GM19455 (cell line): ENCODE measurements around the gene OSBP2.

Experiments used
- ATAC-seq: cut with Tn5 transposase; IDR thresholded peaks from one replicate; pipeline ENCODE4 v1.9.1; 2021; ENCODE audit not compliant: unreplicated experiment

Gene OSBP2

DNA sequence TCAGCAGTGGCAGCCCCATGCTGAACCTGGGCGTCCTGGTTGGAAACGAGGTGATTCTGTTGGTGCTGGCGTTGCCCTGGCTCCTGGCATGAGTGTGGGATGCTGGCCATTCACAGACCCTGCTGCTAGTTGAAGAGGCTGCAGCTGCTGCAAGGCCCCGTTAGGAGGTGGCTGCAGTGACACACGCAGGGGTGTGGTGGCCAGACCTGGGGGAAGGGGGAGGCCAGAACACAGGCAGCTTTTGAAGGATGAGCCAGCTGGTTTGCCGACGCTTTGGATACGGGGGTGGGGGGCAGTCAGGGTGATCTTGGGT lies 196.7 kb downstream of the OSBP2 start:
- ATAC-seq = no peak

DNA sequence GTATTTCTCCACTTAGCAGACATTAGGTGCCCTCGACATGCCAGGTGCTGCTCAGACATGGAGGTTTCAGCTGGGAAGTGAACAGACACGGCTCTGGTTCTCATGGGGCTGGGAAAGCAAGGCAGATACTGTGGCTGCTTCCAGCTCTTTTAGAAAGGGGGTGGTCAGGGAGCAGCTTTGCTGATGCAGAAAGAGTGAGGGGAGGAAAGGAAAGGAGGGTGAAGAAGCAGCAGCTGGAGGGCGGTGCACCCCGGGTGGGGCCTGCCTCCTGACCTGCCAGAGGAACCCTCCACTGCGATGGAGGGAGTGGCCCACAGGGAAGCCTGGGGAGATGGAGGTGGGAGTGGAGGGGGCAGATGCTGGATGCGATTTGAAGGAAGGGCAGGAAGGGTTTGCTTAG lies 197.1 kb downstream of the OSBP2 start:
- ATAC-seq = no peak

DNA sequence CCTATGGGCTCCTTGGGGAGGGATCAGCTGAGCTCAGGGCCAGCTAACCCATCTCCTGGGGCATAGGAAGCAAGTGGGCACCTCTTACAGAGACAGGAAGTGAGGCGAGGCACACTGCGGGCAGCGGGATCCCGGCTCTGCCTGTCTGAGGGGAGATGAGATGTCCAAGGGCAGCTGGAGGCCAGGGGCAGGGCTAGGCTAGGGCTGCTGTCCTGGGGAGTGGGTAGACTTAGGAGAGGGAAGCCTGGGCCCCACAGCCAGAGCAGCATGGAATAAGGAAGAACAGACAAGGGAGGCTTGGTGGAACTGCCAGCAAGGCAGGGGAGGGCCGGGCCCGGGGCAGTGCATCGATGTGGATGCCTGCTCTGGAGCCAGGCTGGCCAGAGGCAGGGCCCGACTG lies 197.6 kb downstream of the OSBP2 start:
- no peak for ATAC-seq

DNA sequence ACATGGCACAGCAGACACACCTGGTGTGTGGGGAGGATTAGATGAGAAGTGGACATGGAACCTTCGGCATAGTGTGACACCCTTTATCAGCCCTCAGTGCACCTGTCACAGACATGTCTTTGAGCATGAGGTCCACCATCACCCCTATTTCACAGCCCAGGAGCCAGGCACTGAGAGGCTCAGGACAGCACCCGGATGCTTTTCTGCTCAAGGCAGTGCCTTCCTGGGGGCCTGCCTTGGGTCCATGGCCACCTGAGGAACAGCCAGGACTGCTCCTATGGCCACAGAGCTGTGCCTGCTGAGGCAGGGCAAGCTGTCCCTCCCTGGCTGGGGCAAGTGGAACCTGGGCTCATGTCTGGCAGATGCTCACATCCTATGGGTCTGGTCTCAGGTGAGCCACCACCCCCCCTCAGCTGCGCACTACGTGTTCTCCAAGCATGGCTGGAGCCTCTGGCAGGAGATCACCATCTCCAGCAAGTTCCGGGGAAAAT lies 198.1 kb downstream of the OSBP2 start:
- ATAC-seq = no peak

DNA sequence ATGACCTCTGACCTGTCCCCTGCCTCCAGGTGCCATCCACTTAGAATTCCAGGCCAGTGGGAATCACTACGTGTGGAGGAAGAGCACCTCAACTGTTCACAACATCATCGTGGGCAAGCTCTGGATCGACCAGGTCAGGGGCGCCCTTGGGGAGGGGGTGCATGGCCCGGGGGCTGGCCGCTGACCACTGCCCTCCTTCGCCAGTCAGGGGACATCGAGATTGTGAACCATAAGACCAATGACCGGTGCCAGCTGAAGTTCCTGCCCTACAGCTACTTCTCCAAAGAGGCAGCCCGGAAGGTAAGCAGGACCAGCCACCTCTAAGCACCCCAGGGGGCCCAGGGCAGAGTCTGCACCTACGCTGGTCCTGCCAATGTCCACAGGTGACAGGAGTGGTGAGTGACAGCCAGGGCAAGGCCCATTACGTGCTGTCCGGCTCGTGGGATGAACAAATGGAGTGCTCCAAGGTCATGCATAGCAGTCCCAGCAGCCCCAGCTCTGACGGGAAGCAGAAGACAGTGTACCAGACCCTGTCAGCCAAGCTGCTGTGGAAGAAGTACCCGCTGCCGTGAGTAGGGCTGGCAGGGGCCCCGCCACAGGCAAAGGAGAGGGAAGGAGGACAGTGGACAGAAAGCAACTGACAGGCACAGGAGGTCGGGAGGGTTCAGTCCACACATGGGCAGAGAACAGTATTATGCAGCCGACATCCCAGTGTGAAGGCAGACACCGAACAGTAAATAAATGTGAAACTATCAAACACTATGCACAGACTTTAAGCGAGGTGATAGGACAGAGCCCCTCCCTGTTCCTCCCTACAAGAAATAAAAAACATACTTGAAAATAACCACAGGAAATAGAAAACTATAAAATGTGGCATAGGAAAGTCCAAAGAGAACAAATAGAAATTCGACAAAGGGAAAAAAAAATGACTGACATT lies 199.0 kb downstream of the OSBP2 start:
- no peak for ATAC-seq

DNA sequence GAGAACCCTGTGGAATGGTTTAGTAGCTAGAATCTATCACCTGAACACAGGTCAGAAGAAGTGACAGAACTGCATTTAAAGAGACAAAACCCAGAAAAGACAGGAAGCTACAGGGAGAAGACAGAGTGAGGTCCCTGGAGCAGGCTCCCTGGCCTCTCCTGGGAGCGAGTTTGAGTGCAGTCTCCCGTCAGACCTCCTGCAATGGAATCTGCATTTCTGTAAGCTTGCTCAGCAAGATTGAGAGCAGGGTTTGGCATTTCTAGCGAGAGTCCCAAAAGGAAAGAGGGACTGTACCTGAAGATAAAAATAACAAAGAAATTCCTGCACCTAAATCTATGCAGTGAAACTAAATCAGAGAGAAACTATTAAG lies 199.7 kb downstream of the OSBP2 start:
- no peak for ATAC-seq

DNA sequence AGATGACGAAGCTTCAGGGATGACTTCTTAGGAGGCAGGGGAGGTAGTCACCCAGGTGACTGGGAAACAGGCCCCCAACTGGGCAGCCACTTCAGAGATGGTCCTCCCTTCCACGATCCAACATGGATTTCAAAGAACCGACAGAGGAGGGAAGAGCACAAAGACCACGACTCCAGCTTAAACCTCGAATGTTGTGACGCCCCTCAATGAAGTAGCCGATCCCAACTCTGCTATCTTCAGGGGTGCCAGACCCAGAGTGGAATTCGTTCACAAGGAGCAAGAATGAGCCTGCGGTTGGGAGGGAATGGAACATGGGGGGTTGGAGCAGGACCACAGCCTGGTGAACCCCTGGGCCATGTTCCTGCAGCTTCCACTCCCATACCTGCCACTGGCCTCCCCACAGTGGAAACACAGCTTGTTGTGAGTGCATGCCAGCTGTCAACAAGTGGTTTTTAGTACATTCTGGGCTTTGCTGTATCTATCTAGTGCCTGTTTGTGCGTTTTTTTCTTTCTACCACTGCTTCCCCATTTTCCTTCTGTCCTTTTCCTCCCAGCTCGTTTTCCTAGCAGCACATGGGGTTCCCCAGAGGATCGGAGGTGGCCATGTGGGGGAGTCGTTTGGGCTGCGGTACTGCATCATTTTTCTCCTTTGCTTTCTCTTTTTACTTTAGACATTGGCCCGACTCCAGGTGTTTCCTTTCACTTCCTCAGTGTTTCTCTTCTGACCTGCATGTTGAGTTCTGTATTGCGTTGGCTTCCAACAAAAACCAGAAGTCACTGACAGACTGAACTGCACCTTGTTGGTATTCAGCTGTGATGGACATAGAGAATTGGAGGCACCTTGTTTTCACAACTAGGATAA lies 208.1 kb downstream of the OSBP2 start:
- no peak for ATAC-seq

DNA sequence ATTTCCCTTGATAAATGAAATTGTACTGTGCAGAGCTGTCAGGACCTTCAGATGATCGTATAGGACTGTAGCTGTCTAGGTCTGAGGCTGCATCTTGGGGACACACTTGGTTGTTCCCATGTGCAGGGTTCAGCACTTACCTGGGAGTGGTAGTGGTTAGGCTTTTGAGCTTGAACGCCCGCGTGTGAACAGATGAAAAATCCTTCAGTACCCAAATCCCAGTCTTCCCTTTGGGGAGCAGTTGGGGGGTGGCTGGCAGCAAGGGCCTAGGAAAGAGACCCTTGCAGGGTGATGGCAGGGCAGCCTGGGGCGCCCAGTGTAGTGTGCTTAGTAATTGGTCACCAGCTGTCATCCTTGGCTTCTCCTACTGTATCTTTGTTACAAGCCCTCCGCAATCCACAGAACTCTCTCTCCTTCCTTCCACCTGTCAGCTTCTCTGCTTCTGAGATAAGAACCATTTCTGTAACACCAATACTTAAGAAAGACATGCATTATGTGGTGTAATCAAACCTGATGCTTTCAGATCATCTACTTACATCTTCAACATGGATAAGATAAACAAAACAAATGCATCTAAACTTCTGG lies 209.3 kb downstream of the OSBP2 start:
- ATAC-seq = no peak

DNA sequence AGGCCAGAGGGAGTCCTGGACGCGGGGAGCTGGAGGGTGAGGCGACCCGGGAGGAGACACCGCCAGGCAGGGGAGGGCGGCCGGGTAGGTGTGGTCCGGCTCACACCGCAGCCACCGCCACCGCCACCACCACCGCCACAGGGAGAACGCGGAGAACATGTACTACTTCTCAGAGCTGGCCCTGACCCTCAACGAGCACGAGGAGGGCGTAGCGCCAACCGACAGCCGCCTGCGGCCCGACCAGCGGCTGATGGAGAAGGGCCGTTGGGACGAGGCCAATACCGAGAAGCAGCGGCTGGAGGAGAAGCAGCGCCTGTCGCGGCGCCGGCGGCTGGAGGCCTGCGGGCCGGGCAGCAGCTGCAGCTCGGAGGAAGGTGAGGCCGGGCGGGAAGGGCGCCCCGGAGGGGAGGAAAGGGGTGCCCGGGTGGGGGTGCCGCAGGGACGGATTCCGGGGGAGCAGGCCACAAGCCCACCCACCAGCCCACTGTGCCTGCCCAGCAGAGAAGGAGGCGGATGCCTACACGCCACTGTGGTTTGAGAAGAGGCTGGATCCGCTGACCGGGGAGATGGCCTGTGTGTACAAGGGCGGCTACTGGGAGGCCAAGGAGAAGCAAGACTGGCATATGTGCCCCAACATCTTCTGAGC lies 211.1 kb downstream of the OSBP2 start:
- no peak for ATAC-seq

DNA sequence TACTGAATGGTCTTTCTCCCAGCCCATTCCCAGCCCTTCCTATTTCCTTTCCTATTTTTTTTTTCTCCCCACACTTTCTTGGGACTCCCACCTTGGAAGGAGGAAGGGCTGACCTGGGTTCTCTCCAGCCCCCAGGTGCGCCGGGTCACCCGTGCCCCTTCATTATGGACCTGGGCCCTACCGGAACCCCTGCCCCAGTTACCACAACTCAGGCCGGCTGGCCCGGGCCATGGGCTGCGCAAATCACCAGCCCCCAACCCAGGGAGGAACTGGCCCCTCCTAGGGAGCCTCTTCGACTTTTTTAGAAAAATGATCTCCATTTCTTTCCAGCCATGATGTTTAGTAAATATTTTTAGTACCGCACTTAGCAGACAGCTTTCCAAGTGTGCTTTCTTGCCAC lies 211.7 kb downstream of the OSBP2 start:
- ATAC-seq = no peak

DNA sequence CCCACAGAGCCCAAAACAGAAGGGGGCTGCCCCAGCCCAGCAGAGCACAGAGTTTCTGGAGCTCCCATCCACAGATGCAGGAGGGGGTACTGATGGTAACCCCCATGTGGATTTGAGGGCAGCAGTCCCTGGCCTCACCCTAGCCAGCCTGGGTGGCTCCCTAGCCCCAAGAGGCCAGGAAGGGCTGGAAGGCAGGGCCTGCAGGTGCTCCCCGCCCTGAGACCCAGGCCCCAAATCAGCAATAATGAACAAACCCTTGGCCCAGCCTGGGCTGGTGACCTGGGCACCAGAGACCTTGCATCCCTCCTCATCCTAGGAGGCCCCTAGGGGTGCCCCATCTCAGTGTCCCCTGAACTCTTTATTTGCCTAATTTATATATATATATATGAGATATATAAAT lies 212.3 kb downstream of the OSBP2 start:
- no peak for ATAC-seq

DNA sequence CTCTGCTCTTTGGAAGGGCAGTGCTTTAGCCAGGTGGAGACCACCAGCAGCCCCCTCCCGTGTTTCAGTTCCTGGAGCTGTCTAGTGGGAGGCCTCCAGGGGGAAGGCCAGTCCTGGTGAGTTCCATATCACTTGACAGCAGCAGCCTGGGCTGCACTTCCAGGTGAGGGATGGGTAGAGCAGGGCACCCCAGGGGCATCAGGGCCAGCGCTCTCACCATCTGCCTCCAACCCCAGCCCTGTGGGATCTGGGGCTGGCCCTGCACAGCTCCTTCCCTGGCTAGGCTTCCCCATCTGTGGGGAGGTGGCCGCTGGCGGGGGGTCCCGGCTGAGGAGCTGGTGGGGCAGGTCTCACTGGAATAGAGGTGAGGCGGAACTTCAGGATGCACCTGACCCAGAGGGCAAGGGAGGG lies 213.4 kb downstream of the OSBP2 start:
- no peak for ATAC-seq

DNA sequence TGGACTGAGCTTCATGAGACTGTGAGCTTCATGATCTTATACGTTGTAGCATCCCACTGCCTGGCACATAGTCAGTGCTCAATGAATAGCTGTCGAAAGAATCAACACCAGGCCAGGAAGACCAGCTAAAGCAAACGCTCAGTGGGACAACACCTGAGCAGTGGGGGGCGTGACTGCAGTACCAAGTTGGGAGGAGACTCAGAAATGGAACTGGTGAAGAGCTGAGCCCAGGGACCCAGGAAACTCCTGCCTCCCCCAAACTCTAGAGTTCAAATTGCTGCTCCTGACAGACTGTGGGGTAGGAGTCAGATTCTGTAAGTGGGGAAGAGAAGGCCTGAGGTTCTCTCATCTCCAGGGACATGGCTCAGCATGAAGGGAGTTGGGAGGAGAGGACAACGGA lies 214.6 kb downstream of the OSBP2 start:
- no peak for ATAC-seq

DNA sequence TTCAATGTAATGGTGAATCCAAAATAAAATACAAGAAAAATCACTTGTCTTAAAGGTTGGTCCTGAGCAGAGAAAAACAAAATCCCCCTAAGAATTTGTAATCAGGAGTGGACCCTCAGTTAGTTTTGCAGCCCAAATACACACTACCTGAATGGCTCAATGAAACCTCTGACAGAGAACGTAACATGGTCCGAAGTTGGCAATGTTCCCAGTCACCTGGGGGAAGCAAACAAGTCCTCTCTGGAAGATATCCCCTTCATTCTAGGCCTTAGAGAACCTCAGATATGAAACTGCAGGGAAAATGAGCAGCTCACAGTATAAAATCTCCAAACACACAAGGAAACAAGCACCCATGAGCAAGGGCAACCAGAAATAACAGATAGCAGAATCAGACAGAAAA lies 215.7 kb downstream of the OSBP2 start:
- ATAC-seq = no peak

DNA sequence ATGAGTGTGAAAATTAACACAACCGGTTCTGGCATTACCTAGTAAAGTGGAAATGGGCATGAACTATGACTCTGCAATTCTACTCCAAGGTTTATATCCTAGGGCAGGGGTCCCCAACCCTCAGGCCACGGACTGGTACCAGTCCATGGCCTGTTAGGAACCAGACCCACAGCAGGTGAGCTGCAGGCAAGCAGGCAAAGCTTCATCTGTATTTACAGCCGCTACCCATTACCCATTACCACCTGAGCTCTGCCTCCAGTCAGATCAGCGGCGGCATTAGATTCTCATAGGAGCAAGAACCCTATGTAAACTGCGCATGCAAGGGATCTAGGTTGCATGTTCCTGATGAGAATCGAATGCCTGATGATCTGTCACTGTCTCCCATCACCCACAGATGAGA lies 224.1 kb downstream of the OSBP2 start:
- no peak for ATAC-seq

DNA sequence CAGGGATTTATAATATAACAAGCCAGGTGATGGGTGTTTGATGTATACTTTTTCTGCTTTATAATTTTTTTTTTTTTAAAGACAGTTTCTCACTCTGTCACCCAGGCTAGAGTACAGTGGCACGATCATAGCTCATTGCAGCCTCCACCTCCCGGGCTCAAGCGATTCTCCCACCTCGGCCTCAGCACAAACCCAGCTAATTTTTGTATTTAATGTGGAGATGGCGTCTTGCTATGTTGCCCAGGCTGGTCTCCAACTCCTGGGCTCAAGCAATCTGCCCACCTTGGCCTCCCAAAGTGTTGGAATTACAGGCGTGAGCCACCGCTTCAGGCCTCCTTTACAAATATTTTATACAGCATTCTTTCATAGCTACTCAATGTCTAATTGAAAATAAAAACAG lies 225.3 kb downstream of the OSBP2 start:
- ATAC-seq = no peak

DNA sequence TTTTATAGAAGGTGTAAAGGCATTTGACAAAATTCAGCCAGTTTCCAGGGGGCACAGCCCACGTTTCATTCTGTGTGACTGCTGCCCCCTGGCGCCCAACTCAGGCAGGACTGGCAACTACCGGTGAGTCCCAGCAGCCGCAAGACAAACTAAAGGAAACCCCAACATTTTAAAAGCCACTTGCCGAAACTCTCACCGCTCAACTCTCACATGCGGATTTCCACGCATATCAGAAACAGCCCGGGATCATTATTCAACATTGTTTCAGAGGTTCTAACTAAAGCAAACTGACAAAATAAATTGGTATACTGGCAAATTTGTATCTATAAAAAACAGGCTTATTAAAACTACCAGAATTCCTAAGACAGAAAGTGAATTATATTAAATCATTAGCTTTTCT lies 225.7 kb downstream of the OSBP2 start:
- no peak for ATAC-seq

DNA sequence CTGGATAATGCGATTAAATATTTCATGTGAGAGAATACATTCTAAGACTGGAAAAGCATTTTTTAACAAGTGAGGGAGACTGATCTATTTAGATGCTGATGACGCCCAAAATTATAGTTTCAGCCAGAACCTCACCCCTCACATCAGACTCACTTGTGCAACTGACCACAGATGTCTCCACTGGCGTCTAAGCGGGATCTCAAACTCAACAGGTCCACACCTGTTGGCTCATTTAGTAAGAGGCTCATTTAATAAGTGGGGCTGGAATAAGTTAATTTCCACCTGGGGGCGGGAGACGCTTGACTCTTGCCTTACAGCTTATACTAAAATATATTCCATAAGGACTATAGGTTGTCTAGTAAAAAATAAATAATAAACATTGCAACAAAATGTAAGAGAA lies 226.4 kb downstream of the OSBP2 start:
- no peak for ATAC-seq

DNA sequence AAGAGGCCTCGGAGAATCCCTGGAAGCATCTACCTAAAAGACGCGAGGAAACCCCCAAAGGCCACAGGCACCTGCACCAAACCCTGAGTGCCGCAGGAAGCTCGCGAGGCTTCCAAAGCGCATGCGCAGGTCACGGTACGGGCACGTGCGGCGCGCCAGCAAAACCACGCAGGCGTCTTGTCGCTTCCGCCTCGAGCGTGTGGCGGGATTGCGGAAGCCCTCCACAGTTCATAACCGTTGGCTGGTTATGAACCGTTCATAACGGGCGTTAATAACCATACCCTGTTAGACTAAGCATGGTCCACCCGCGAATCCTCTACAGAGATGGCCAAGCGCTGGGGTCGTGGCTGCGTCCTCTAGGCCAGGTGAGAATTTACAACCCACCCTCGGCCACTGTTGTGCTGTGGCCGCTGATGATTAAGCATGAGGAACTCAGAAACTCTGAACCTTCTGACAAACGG lies 227.5 kb downstream of the OSBP2 start:
- ATAC-seq = no peak

DNA sequence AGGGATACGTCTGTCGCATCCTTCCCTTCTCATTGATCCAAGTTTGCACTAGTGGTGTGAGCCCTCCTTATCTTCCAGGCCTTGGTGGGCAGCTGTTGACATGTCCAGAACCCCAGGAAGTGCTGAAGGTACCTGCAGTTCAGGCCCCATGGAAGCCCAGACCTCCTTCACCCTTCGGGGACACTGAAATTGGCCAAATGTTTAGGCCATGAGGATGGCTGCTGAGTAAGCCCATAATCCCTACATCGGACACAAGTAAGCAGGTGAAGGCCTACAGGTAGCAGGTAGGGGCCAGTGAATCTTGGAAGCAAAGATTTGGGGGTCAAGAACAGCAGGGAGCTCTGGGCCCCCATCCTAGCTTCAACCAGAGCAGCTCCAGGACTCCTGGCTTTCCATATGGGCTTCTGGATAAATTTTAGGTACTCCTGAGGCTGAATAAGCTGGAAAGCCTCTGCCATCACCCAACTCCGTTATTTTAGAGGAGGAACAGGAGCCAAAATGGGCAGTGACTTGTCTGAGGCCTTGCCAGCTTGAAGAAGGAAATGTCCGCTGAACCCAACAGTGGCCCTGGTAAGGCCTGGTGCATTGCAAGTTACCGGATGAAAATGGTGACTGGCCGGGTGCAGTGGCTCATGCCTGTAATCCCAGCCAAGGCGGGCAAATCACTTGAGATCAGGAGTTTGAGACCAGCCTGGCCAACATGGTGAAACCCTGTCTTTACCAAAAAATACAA lies 228.7 kb downstream of the OSBP2 start:
- ATAC-seq = no peak

DNA sequence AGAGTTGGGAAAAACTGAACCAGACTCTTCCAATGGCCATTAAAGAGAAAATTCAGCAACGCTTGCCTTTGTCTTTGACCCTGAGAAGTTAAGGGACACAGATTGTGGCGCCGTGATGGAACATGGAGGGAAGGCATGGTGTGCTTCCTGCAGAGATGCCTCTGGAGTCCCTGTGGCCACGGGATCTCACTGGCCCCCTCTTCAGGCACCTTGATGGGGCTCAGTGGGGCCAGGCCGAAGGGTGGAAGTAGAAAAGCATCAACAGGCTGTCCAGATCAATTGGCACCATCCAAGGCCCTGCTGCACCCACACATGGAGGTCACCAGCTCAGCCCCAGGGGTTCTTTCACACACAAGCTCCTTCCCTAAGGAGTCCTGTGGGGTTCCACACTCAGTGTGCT lies 231.0 kb downstream of the OSBP2 start:
- no peak for ATAC-seq
